ENCODE results near the gene ATG2B. TPM values are rescaled to one million over a fixed set of nuclear protein-coding genes. Genes with fewer than 3 reads are reported as not detected.

Gene ATG2B
- total RNA-seq, 4 donors from 2014 or later = 28.4 to 55.1 (median 40.0) TPM

GRCh38 chr14:96364962-96365361, 1.8 kb upstream of the ATG2B start:
- 71 to 86% methylated on average over 1 of the region's 1 CpG for WGBS, 2 donors
- H3K27ac ChIP-seq = no peak overlapping the region
- TF ChIP-seq POLR2A (IDR thresholded peaks at IDR 0.05) = no peak
- DNase-seq = no peak
- no peaks in the 10 kb centered on the region for H3K27me3 ChIP-seq
- H3K9me3 ChIP-seq = no peaks in the 10 kb centered on the region
- no peaks in the 10 kb centered on the region for H3K36me3 ChIP-seq
- intact Hi-C loops (cut with DNase I) = no loop called here
- H3K4me3 ChIP-seq (replicated peaks in 1 of 3) = no peak overlapping the region
- H3K4me1 ChIP-seq = peaks cover 21% of the 10 kb centered on the region in 2 donors

GRCh38 chr14:96363751-96364336, 703 bp upstream of the ATG2B start:
- DNase-seq = peak; percentile 71 to 72

GRCh38 chr14:96362071-96362964, 823 bp downstream of the ATG2B start:
- DNase-seq = peak; percentile 50 to 54
- H3K4me3 ChIP-seq (replicated peaks in 1 of 3) = peak overlapping the region; percentile 85 to 99 (median 93)
- H3K4me1 ChIP-seq = peaks cover 21% of the 10 kb centered on the region in 2 donors
- intact Hi-C loops (cut with DNase I) = no loop called here
- H3K36me3 ChIP-seq = no peaks in the 10 kb centered on the region
- no peaks in the 10 kb centered on the region for H3K9me3 ChIP-seq
- H3K27me3 ChIP-seq = no peaks in the 10 kb centered on the region
- WGBS, 2 donors = 0 to 1% methylated on average over 16 to 25 of the region's 27 CpGs
- TF ChIP-seq CTCF (IDR thresholded peaks at IDR 0.05) (no peak), POLR2A (IDR thresholded peaks at IDR 0.05) (peak in 1 of 2 donors; percentile 51)
- peak overlapping the region; percentile 85 to 94 (median 91) for H3K27ac ChIP-seq

More at GRCh38 chr14:96363751-96364336, 703 bp upstream of the ATG2B start:
- H3K4me1 ChIP-seq = peaks cover 21% of the 10 kb centered on the region in 2 donors
- H3K4me3 ChIP-seq (replicated peaks in 1 of 3) = peak overlapping the region; percentile 51 to 99 (median 85)
- 0 to 1% methylated on average over 26 to 35 of the region's 38 CpGs for WGBS, 2 donors
- peak in 1 of 2 donors; percentile 3 for TF ChIP-seq POLR2A (IDR thresholded peaks at IDR 0.05)
- no peak for TF ChIP-seq CTCF (IDR thresholded peaks at IDR 0.05)
- intact Hi-C loops (cut with DNase I) = no loop called here
- peak overlapping the region in 2 of 3 donors; percentile 72 to 91 for H3K27ac ChIP-seq
- no peaks in the 10 kb centered on the region for H3K27me3 ChIP-seq
- no peaks in the 10 kb centered on the region for H3K9me3 ChIP-seq
- H3K36me3 ChIP-seq = no peaks in the 10 kb centered on the region

- no peak for TF ChIP-seq POLR2A (IDR thresholded peaks at IDR 0.05)
- no peak for TF ChIP-seq CTCF (IDR thresholded peaks at IDR 0.05)
- no peak overlapping the region for H3K27ac ChIP-seq
- no peaks in the 10 kb centered on the region for H3K36me3 ChIP-seq
- intact Hi-C loops (cut with DNase I) = no loop called here
- H3K4me1 ChIP-seq = peaks cover 21% of the 10 kb centered on the region in 2 donors
- no peak for DNase-seq
- no peaks in the 10 kb centered on the region for H3K9me3 ChIP-seq
- H3K4me3 ChIP-seq (replicated peaks in 1 of 3) = no peak overlapping the region
- H3K27me3 ChIP-seq = no peaks in the 10 kb centered on the region
Observed at GRCh38 chr14:96359959-96360358, 3.2 kb downstream of the ATG2B start.

GRCh38 chr14:96357216-96357615, 5.9 kb downstream of the ATG2B start:
- WGBS, 2 donors = 91 to 93% methylated on average over 3 of the region's 3 CpGs
- Histone ChIP-seq H3K9me3 (no peaks in the 10 kb centered on the region), H3K27ac (no peak overlapping the region), H3K36me3 (no peaks in the 10 kb centered on the region), H3K4me1 (peaks cover 14 to 15% of the 10 kb centered on the region in 2 donors), H3K4me3 (replicated peaks in 1 of 3) (no peak overlapping the region), H3K27me3 (no peaks in the 10 kb centered on the region)
- intact Hi-C loops (cut with DNase I) = no loop called here
- TF ChIP-seq CTCF (IDR thresholded peaks at IDR 0.05) (no peak), POLR2A (IDR thresholded peaks at IDR 0.05) (no peak)
- DNase-seq = no peak

All from thyroid gland (tissue), 4 donors.